ENCODE measurements around the gene TRAPPC2L. TPM values are rescaled to one million over a fixed set of nuclear protein-coding genes. Genes with fewer than 3 reads are reported as not detected.

TRAPPC2L gene
- total RNA-seq, 1 donor: 43.1 TPM

GRCh38 chr16:88842308-88842756, 14.6 kb upstream of the TRAPPC2L start:
- Histone ChIP-seq H3K4me1 (ENCODE audit: insufficient read depth, low read length) (peaks cover 6% of the 10 kb centered on the region), H3K9me3 (ENCODE audit: low read depth, low read length) (no peaks in the 10 kb centered on the region), H3K79me2 (ENCODE audit: insufficient read depth, low read length) (no peaks in the 10 kb centered on the region), H3K4me2 (ENCODE audit: insufficient read depth, low read length) (no peak overlapping the region), H3K27me3 (ENCODE audit: insufficient read depth, low read length) (no peaks in the 10 kb centered on the region), H4K20me1 (ENCODE audit: insufficient read depth, low read length) (peaks cover 3% of the 10 kb centered on the region), H2AFZ (ENCODE audit: low read length) (no peak overlapping the region), H3K36me3 (ENCODE audit: insufficient read depth, low read length) (peaks cover 13% of the 10 kb centered on the region), H3K27ac (ENCODE audit: low read depth, low read length) (no peak overlapping the region), H3K4me3 (ENCODE audit: insufficient read depth, low read length) (no peak overlapping the region)
- no peak for TF ChIP-seq CTCF (IDR thresholded peaks at IDR 0.05; ENCODE audit: extremely low read depth, low read depth, low read length)
- DNase-seq (ENCODE audit: insufficient read length, low spot score, missing footprints): no peak

GRCh38 chr16:88842806-88843205, 14.1 kb upstream of the TRAPPC2L start:
- Histone ChIP-seq H2AFZ (ENCODE audit: low read length) (no peak overlapping the region), H3K4me2 (ENCODE audit: insufficient read depth, low read length) (no peak overlapping the region), H4K20me1 (ENCODE audit: insufficient read depth, low read length) (peaks cover 7% of the 10 kb centered on the region), H3K36me3 (ENCODE audit: insufficient read depth, low read length) (peaks cover 13% of the 10 kb centered on the region), H3K27ac (ENCODE audit: low read depth, low read length) (no peak overlapping the region), H3K9me3 (ENCODE audit: low read depth, low read length) (no peaks in the 10 kb centered on the region), H3K27me3 (ENCODE audit: insufficient read depth, low read length) (no peaks in the 10 kb centered on the region), H3K4me3 (ENCODE audit: insufficient read depth, low read length) (no peak overlapping the region), H3K4me1 (ENCODE audit: insufficient read depth, low read length) (peaks cover 6% of the 10 kb centered on the region), H3K79me2 (ENCODE audit: insufficient read depth, low read length) (no peaks in the 10 kb centered on the region)
- no peak for DNase-seq (ENCODE audit: insufficient read length, low spot score, missing footprints)
- no peak for TF ChIP-seq CTCF (IDR thresholded peaks at IDR 0.05; ENCODE audit: extremely low read depth, low read depth, low read length)

GRCh38 chr16:88843256-88843655, 13.7 kb upstream of the TRAPPC2L start:
- no peaks in the 10 kb centered on the region for H3K9me3 ChIP-seq (ENCODE audit: low read depth, low read length)
- H3K79me2 ChIP-seq (ENCODE audit: insufficient read depth, low read length): no peaks in the 10 kb centered on the region
- peaks cover 6% of the 10 kb centered on the region for H3K4me1 ChIP-seq (ENCODE audit: insufficient read depth, low read length)
- no peak overlapping the region for H2AFZ ChIP-seq (ENCODE audit: low read length)
- H3K27me3 ChIP-seq (ENCODE audit: insufficient read depth, low read length): no peaks in the 10 kb centered on the region
- TF ChIP-seq CTCF (IDR thresholded peaks at IDR 0.05; ENCODE audit: extremely low read depth, low read depth, low read length): no peak
- H3K36me3 ChIP-seq (ENCODE audit: insufficient read depth, low read length): peaks cover 13% of the 10 kb centered on the region
- H4K20me1 ChIP-seq (ENCODE audit: insufficient read depth, low read length): peaks cover 9% of the 10 kb centered on the region
- H3K27ac ChIP-seq (ENCODE audit: low read depth, low read length): no peak overlapping the region
- no peak overlapping the region for H3K4me2 ChIP-seq (ENCODE audit: insufficient read depth, low read length)
- H3K4me3 ChIP-seq (ENCODE audit: insufficient read depth, low read length): no peak overlapping the region
- DNase-seq (ENCODE audit: insufficient read length, low spot score, missing footprints): no peak

- Histone ChIP-seq H3K4me2 (ENCODE audit: insufficient read depth, low read length) (no peak overlapping the region), H4K20me1 (ENCODE audit: insufficient read depth, low read length) (peaks cover 9% of the 10 kb centered on the region), H3K27me3 (ENCODE audit: insufficient read depth, low read length) (no peaks in the 10 kb centered on the region), H3K4me1 (ENCODE audit: insufficient read depth, low read length) (peaks cover 6% of the 10 kb centered on the region), H2AFZ (ENCODE audit: low read length) (no peak overlapping the region), H3K4me3 (ENCODE audit: insufficient read depth, low read length) (no peak overlapping the region), H3K9me3 (ENCODE audit: low read depth, low read length) (no peaks in the 10 kb centered on the region), H3K79me2 (ENCODE audit: insufficient read depth, low read length) (no peaks in the 10 kb centered on the region), H3K36me3 (ENCODE audit: insufficient read depth, low read length) (peaks cover 9% of the 10 kb centered on the region), H3K27ac (ENCODE audit: low read depth, low read length) (no peak overlapping the region)
- DNase-seq (ENCODE audit: insufficient read length, low spot score, missing footprints): no peak
- TF ChIP-seq CTCF (IDR thresholded peaks at IDR 0.05; ENCODE audit: extremely low read depth, low read depth, low read length): no peak
Observed at GRCh38 chr16:88844419-88845036, 12.4 kb upstream of the TRAPPC2L start.

All from osteoblast (primary cell).